Activated CD4-positive, alpha-beta memory T cell treated with anti-CD3 and anti-CD28 coated beads for 36 hours (primary cell): Measurements from ENCODE around the gene NCOA1. TPM values are rescaled to one million over a fixed set of nuclear protein-coding genes. Genes with fewer than 3 reads are reported as not detected.
"Not testable (repeated sequence)": the region's sequence is repeated elsewhere in the genome, so short reads cannot be mapped to it uniquely, and the experiment has no call there.

ENCODE experiments used
- CTCF ChIA-PET: fragments of 350-600 bp; sonication (Branson Sonifier 250); formaldehyde crosslinking; loops from one replicate; lab custom pipeline; 2021; ENCODE audit warnings: antibody characterized with exemption, inconsistent platforms; lab: Charles Lee
- POLR2A ChIA-PET: fragments of 350-600 bp; sonication (Branson Sonifier 250); formaldehyde crosslinking; loops from one replicate; lab custom pipeline; 2021; ENCODE audit warnings: antibody characterized with exemption; lab: Charles Lee
- DNase-seq: peaks from one replicate; pipeline ENCODE4 v3.0.0-alpha.2; 2020
- H3K27ac Mint-ChIP-seq: one replicate; pipeline ENCODE4 v1.8.0; 2021; ENCODE audit warnings: mixed read lengths
- H3K27me3 Mint-ChIP-seq: one replicate; pipeline ENCODE4 v1.8.0; 2021; ENCODE audit warnings: mixed read lengths
- H3K36me3 Mint-ChIP-seq: one replicate; pipeline ENCODE4 v1.8.0; 2021; ENCODE audit warnings: mixed read lengths
- H3K4me1 Mint-ChIP-seq: one replicate; pipeline ENCODE4 v1.8.0; 2021; ENCODE audit warnings: low read depth, mixed read lengths
- H3K4me3 Mint-ChIP-seq: one replicate; pipeline ENCODE4 v1.8.0; 2021; ENCODE audit warnings: mild to moderate bottlenecking, mixed read lengths
- H3K9me3 Mint-ChIP-seq: one replicate; pipeline ENCODE4 v1.8.0; 2021; ENCODE audit warnings: mixed read lengths
- intact Hi-C: fragments of 100-400 bp; cut with micrococcal nuclease; formaldehyde crosslinking; loops from one replicate; pipeline ENCODE4 v1.15.1; 2023
- total RNA-seq, 2 experiments: library from RNA; stranded (reverse); gene quantifications; one replicate each; pipeline ENCODE4 v1.2.3, GENCODE V29; 2021

NCOA1 gene
- total RNA-seq, 2 experiments from 2014 or later, result 21.3 to 24.0 TPM

- Mint-ChIP-seq H3K27me3 (peaks cover 2% of the 10 kb centered on the region), H3K4me1 (peaks cover 9% of the 10 kb centered on the region), H3K27ac (no peak overlapping the region), H3K4me3 (no peak overlapping the region), H3K9me3 (no peaks in the 10 kb centered on the region), H3K36me3 (no peaks in the 10 kb centered on the region)
- no peak for DNase-seq
- intact Hi-C loops, result no loop called here
- CTCF ChIA-PET, result no interaction called here
- POLR2A ChIA-PET, result no interaction called here
Measured at GRCh38 chr2:24459224-24460161, 31.6 kb upstream of the NCOA1 start.

- Mint-ChIP-seq H3K4me3 (no peak overlapping the region), H3K36me3 (no peaks in the 10 kb centered on the region), H3K4me1 (peaks cover 7% of the 10 kb centered on the region), H3K9me3 (no peaks in the 10 kb centered on the region), H3K27me3 (no peaks in the 10 kb centered on the region), H3K27ac (no peak overlapping the region)
- intact Hi-C loops, result no loop called here
- DNase-seq, result no peak
- ChIA-PET CTCF (no interaction called here), POLR2A (no interaction called here)
Measured at GRCh38 chr2:24461685-24462084, 29.4 kb upstream of the NCOA1 start.

- ChIA-PET POLR2A (interaction anchor here (0.5 kb wide), 1 partner anchor 13 kb away, joined by 3 read pairs; no protein-coding TSS in a partner anchor), CTCF (interaction anchor here (1.0 to 1.8 kb wide), 2 partner anchors 41 to 54 kb away, joined by 3 to 8 read pairs; no protein-coding TSS in a partner anchor)
- no peaks in the 10 kb centered on the region for H3K27me3 Mint-ChIP-seq
- DNase-seq, result no peak
- H3K36me3 Mint-ChIP-seq, result no peaks in the 10 kb centered on the region
- intact Hi-C loops, result no loop called here
- H3K4me1 Mint-ChIP-seq, result no peaks in the 10 kb centered on the region
- H3K27ac Mint-ChIP-seq, result no peak overlapping the region
- no peak overlapping the region for H3K4me3 Mint-ChIP-seq
- no peaks in the 10 kb centered on the region for H3K9me3 Mint-ChIP-seq
Measured at GRCh38 chr2:24463271-24463670, 27.8 kb upstream of the NCOA1 start.

- DNase-seq, result no peak
- H3K36me3 Mint-ChIP-seq, result no peaks in the 10 kb centered on the region
- no peaks in the 10 kb centered on the region for H3K9me3 Mint-ChIP-seq
- H3K4me3 Mint-ChIP-seq, result no peak overlapping the region
- no peak overlapping the region for H3K27ac Mint-ChIP-seq
- ChIA-PET CTCF (interaction anchor here (1.6 kb wide), 1 partner anchor 360 kb away, joined by 5 read pairs; no protein-coding TSS in a partner anchor), POLR2A (no interaction called here)
- intact Hi-C loops, result no loop called here
- H3K27me3 Mint-ChIP-seq, result peaks cover 4% of the 10 kb centered on the region
- H3K4me1 Mint-ChIP-seq, result no peaks in the 10 kb centered on the region
Measured at GRCh38 chr2:24466871-24467870, 23.9 kb upstream of the NCOA1 start.

GRCh38 chr2:24468453-24468852, 22.6 kb upstream of the NCOA1 start:
- H3K4me1 Mint-ChIP-seq, intact Hi-C loops, DNase-seq, H3K9me3 Mint-ChIP-seq, H3K4me3 Mint-ChIP-seq, POLR2A ChIA-PET, H3K27ac Mint-ChIP-seq, H3K27me3 Mint-ChIP-seq, H3K36me3 Mint-ChIP-seq: not testable (repeated sequence)
- CTCF ChIA-PET, result interaction anchor here (1.6 kb wide), 1 partner anchor 359 kb away, joined by 5 read pairs; no protein-coding TSS in a partner anchor

- Mint-ChIP-seq H3K9me3 (no peaks in the 10 kb centered on the region), H3K36me3 (no peaks in the 10 kb centered on the region), H3K27me3 (peaks cover 4% of the 10 kb centered on the region), H3K27ac (no peak overlapping the region), H3K4me3 (no peak overlapping the region), H3K4me1 (no peaks in the 10 kb centered on the region)
- ChIA-PET POLR2A (no interaction called here), CTCF (no interaction called here)
- no peak for DNase-seq
- intact Hi-C loops, result no loop called here
Measured at GRCh38 chr2:24469148-24469650, 21.9 kb upstream of the NCOA1 start.

GRCh38 chr2:24471662-24472061, 19.4 kb upstream of the NCOA1 start:
- ChIA-PET CTCF (interaction anchor here (0.8 to 1.1 kb wide), 3 partner anchors 10 to 49 kb away, joined by 3 to 4 read pairs (median 3); no protein-coding TSS in a partner anchor), POLR2A (no interaction called here)
- Mint-ChIP-seq H3K4me3 (no peak overlapping the region), H3K27ac (no peak overlapping the region), H3K27me3 (peaks cover 4% of the 10 kb centered on the region), H3K4me1 (no peaks in the 10 kb centered on the region), H3K36me3 (no peaks in the 10 kb centered on the region), H3K9me3 (no peaks in the 10 kb centered on the region)
- intact Hi-C loops, result no loop called here
- no peak for DNase-seq

GRCh38 chr2:24472416-24472815, 18.6 kb upstream of the NCOA1 start:
- no peaks in the 10 kb centered on the region for H3K4me1 Mint-ChIP-seq
- intact Hi-C loops, result no loop called here

GRCh38 chr2:24473626-24474025, 17.4 kb upstream of the NCOA1 start:
- no peaks in the 10 kb centered on the region for H3K4me1 Mint-ChIP-seq
- no peak overlapping the region for H3K27ac Mint-ChIP-seq
- no peaks in the 10 kb centered on the region for H3K36me3 Mint-ChIP-seq
- H3K27me3 Mint-ChIP-seq, result peaks cover 2% of the 10 kb centered on the region
- H3K4me3 Mint-ChIP-seq, result no peak overlapping the region
- intact Hi-C loops, result no loop called here
- H3K9me3 Mint-ChIP-seq, result no peaks in the 10 kb centered on the region
- CTCF ChIA-PET, result interaction anchor here (0.6 kb wide), 1 partner anchor 117 kb away, joined by 3 read pairs; no protein-coding TSS in a partner anchor
- POLR2A ChIA-PET, result no interaction called here
- DNase-seq, result no peak

More at GRCh38 chr2:24472416-24472815, 18.6 kb upstream of the NCOA1 start:
- H3K27me3 Mint-ChIP-seq, result peaks cover 4% of the 10 kb centered on the region
- DNase-seq, result no peak
- no peak overlapping the region for H3K4me3 Mint-ChIP-seq
- no peaks in the 10 kb centered on the region for H3K9me3 Mint-ChIP-seq
- no peaks in the 10 kb centered on the region for H3K36me3 Mint-ChIP-seq
- H3K27ac Mint-ChIP-seq, result no peak overlapping the region
- ChIA-PET POLR2A (no interaction called here), CTCF (interaction anchor here (1.1 kb wide), 1 partner anchor 9 kb away, joined by 4 read pairs; no protein-coding TSS in a partner anchor)

- H3K9me3 Mint-ChIP-seq, result no peaks in the 10 kb centered on the region
- intact Hi-C loops, result no loop called here
- H3K4me1 Mint-ChIP-seq, result no peaks in the 10 kb centered on the region
- CTCF ChIA-PET, result no interaction called here
- POLR2A ChIA-PET, result no interaction called here
- H3K27ac Mint-ChIP-seq, result no peak overlapping the region
- H3K27me3 Mint-ChIP-seq, result no peaks in the 10 kb centered on the region
- no peaks in the 10 kb centered on the region for H3K36me3 Mint-ChIP-seq
- DNase-seq, result no peak
- no peak overlapping the region for H3K4me3 Mint-ChIP-seq
Measured at GRCh38 chr2:24474053-24474452, 17.0 kb upstream of the NCOA1 start.

GRCh38 chr2:24477229-24477628, 13.8 kb upstream of the NCOA1 start:
- Mint-ChIP-seq H3K4me3 (no peak overlapping the region), H3K9me3 (no peaks in the 10 kb centered on the region), H3K4me1 (no peaks in the 10 kb centered on the region), H3K27me3 (no peaks in the 10 kb centered on the region), H3K36me3 (no peaks in the 10 kb centered on the region), H3K27ac (no peak overlapping the region)
- no peak for DNase-seq
- intact Hi-C loops, result no loop called here
- ChIA-PET POLR2A (no interaction called here), CTCF (no interaction called here)
